ENCODE results near the gene HDAC10. TPM values are rescaled to one million over a fixed set of nuclear protein-coding genes. Genes with fewer than 3 reads are reported as not detected.

HDAC10 gene
- polyA plus RNA-seq, 1 of the 3 experiments (the other 2 are of a cell fraction), result 51.9 TPM

GRCh38 chr22:50259302-50259701 is 8.2 kb upstream of the HDAC10 start (continued):
- no peak for TF ChIP-seq PBX3 (IDR thresholded peaks at IDR 0.05)

DNA sequence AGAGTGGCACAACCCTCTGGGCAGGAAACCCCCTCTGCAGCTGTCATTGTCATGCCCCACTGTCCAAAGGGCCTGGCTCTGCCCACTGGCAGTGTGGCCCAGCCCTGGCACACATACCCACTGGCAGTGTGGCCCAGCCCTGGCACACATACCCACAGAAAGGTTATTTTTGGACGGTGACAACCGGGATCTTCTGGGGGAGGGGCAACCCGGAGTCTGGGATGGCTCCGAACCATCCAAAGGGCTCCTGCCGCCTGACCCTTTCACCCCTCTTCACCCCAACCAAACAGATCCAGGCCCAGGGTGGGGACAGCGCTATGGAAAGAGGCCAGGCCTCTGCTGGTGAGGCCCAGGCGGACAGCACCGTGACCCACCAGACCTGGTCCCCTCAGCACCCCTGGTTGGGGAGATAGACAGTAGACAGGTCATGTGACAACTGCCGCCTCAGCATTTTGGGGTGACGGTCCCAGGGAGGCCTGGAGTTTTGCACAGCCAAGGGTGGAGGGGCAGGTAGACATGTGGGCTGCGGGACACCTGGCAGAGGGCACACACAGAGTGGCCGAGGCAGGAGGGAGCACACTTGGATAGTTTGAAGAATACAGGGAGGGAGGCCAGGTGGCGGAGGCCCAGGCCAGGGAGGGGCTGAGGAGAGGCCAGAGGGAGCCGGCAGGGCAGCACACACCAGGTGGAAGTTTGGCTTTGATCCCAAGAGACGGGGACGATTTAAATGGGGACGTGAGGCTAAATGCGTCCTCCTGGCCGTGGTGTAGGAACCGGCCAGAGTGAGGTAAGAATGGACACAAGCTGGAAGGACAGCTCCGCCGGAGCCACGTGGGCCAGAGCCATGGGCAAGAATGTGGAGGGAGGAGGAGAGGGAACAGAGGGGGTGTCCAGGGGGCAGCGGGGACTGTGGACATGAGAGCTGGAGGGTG is 7.6 kb upstream of the HDAC10 start:
- TF ChIP-seq, protein P1, sequence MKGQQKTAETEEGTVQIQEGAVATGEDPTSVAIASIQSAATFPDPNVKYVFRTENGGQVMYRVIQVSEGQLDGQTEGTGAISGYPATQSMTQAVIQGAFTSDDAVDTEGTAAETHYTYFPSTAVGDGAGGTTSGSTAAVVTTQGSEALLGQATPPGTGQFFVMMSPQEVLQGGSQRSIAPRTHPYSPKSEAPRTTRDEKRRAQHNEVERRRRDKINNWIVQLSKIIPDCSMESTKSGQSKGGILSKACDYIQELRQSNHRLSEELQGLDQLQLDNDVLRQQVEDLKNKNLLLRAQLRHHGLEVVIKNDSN (IDR thresholded peaks at IDR 0.05; ENCODE audit: borderline replicate concordance, low read depth), result no peak
- no peak for TF ChIP-seq NFIC (IDR thresholded peaks at IDR 0.05; ENCODE audit: borderline replicate concordance)
- TF ChIP-seq MXI1 (IDR thresholded peaks at IDR 0.05; ENCODE audit: low read depth, low read length), result no peak
- TF ChIP-seq RAD21 (IDR thresholded peaks at IDR 0.05; ENCODE audit: low read length), result no peak
- no peak for TF ChIP-seq RXRA (IDR thresholded peaks at IDR 0.05; ENCODE audit: borderline replicate concordance, low read depth)
- TF ChIP-seq, protein P2, sequence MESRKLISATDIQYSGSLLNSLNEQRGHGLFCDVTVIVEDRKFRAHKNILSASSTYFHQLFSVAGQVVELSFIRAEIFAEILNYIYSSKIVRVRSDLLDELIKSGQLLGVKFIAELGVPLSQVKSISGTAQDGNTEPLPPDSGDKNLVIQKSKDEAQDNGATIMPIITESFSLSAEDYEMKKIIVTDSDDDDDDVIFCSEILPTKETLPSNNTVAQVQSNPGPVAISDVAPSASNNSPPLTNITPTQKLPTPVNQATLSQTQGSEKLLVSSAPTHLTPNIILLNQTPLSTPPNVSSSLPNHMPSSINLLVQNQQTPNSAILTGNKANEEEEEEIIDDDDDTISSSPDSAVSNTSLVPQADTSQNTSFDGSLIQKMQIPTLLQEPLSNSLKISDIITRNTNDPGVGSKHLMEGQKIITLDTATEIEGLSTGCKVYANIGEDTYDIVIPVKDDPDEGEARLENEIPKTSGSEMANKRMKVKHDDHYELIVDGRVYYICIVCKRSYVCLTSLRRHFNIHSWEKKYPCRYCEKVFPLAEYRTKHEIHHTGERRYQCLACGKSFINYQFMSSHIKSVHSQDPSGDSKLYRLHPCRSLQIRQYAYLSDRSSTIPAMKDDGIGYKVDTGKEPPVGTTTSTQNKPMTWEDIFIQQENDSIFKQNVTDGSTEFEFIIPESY (IDR thresholded peaks at IDR 0.05; ENCODE audit: borderline replicate concordance, low read depth), result no peak
- TF ChIP-seq USF2 (IDR thresholded peaks at IDR 0.05; ENCODE audit: borderline replicate concordance, low read depth, low read length), result no peak
- no peak for TF ChIP-seq CHD2 (IDR thresholded peaks at IDR 0.05; ENCODE audit: low read length, partially characterized antibody)
- H3K36me3 ChIP-seq (replicated peaks in 1 of 2; ENCODE audit: control insufficient read depth in 1 of 2, insufficient read depth in 2 of 2, low read length in 1 of 2), result peaks cover 0 to 26% of the 10 kb centered on the region in 2 experiments
- H3F3A ChIP-seq (replicated peaks; ENCODE audit: insufficient read depth), result no peaks in the 10 kb centered on the region
- POLR2A ChIA-PET, result no interaction called here
- WGBS (ENCODE audit: low lambda C conversion rate), result 91% methylated on average over 17 of the region's 24 CpGs
- H3K79me2 ChIP-seq (ENCODE audit: insufficient read depth), result peaks cover 27% of the 10 kb centered on the region
- H3K27ac ChIP-seq (ENCODE audit: low read depth in 2 of 2, low read length in 1 of 2), result no peak overlapping the region
- CTCF ChIA-PET, result interaction anchor here (1.3 to 4.7 kb wide), 4 partner anchors 18 to 267 kb away, joined by 3 to 29 read pairs (median 7); partner anchors contain the start of genes DENND6B and SCO2
- no peaks in the 10 kb centered on the region for H3K27me3 ChIP-seq (ENCODE audit: insufficient read depth)
- H2AFZ ChIP-seq (ENCODE audit: low read depth), result no peak overlapping the region
- H3K4me3 ChIP-seq (ENCODE audit: low read depth in 2 of 2, low read length in 1 of 2), result no peak overlapping the region
- DNase-seq, result no peak
- no peak overlapping the region for H3K9ac ChIP-seq
- peaks cover 14 to 25% of the 10 kb centered on the region in 2 experiments; a peak in 2 of 4 replicates for H3K4me1 ChIP-seq (ENCODE audit: control insufficient read depth in 1 of 2, insufficient read depth in 2 of 2, low read depth in 1 of 2, low read length in 1 of 2)
- no peaks in the 10 kb centered on the region for H3K9me2 ChIP-seq
- no peaks in the 10 kb centered on the region for H3K9me3 ChIP-seq
- 0 out of 2 replicates have a peak overlapping the region, but pooled peaks have one; percentile 13 for H3K4me2 ChIP-seq
- H4K20me1 ChIP-seq (ENCODE audit: insufficient read depth), result no peaks in the 10 kb centered on the region
